Measurements from ENCODE around the gene NFATC4. TPM values are rescaled to one million over a fixed set of nuclear protein-coding genes. Genes with fewer than 3 reads are reported as not detected.

Gene NFATC4
- total and polyA plus RNA-seq, 2 experiments from 2014 or later = 84.8 to 96.9 TPM

- no peak overlapping the region for H3K9ac ChIP-seq
- no peak overlapping the region for H3K4me2 ChIP-seq (ENCODE audit: unreplicated experiment)
- no peaks in the 10 kb centered on the region for H3K9me3 ChIP-seq (ENCODE audit: low read depth)
- H3K4me1 ChIP-seq (ENCODE audit: insufficient read depth) = no peaks in the 10 kb centered on the region
- DNase-seq = peak; percentile 67
- no peak overlapping the region for H3K4me3 ChIP-seq
- H3F3A ChIP-seq (ENCODE audit: insufficient read depth) = no peaks in the 10 kb centered on the region
- in situ Hi-C loops (cut with MboI) = no loop called here
- no peaks in the 10 kb centered on the region for H3K9me2 ChIP-seq (ENCODE audit: insufficient read depth)
- H3K79me2 ChIP-seq (ENCODE audit: insufficient read depth) = no peaks in the 10 kb centered on the region
- H4K20me1 ChIP-seq (ENCODE audit: insufficient read depth) = no peaks in the 10 kb centered on the region
- no peaks in the 10 kb centered on the region for H3K36me3 ChIP-seq (ENCODE audit: low read depth)
- TF ChIP-seq EZH2 (IDR thresholded peaks at IDR 0.05; ENCODE audit: insufficient read depth, poor library complexity, severe bottlenecking) = no peak
- no peak for TF ChIP-seq EZH2phosphoT487 (IDR thresholded peaks at IDR 0.05; ENCODE audit: insufficient read depth, low read depth)
- H3K27ac ChIP-seq = no peak overlapping the region
- WGBS, 2 experiments (ENCODE audit: low coverage in 1 of 2, low lambda C conversion rate in 2 of 2, missing lambda C conversion rate in 2 of 2) = 51 to 53% methylated on average over 6 of the region's 6 CpGs
- no peak overlapping the region for H2AFZ ChIP-seq
- no peaks in the 10 kb centered on the region for H3K27me3 ChIP-seq (replicated peaks; ENCODE audit: insufficient read depth)
Observed at GRCh38 chr14:24418492-24418873, 50.5 kb downstream of the NFATC4 start.

- Histone ChIP-seq H3K36me3 (ENCODE audit: low read depth) (no peaks in the 10 kb centered on the region), H3K9me3 (ENCODE audit: low read depth) (no peaks in the 10 kb centered on the region), H3K4me1 (ENCODE audit: insufficient read depth) (peaks cover 19% of the 10 kb centered on the region), H2AFZ (no peak overlapping the region), H3K4me2 (ENCODE audit: unreplicated experiment) (no peak overlapping the region), H3F3A (ENCODE audit: insufficient read depth) (peaks cover 28% of the 10 kb centered on the region), H3K9me2 (ENCODE audit: insufficient read depth) (no peaks in the 10 kb centered on the region), H3K4me3 (no peak overlapping the region), H4K20me1 (ENCODE audit: insufficient read depth) (no peaks in the 10 kb centered on the region), H3K79me2 (ENCODE audit: insufficient read depth) (no peaks in the 10 kb centered on the region), H3K27me3 (replicated peaks; ENCODE audit: insufficient read depth) (no peaks in the 10 kb centered on the region), H3K27ac (no peak overlapping the region), H3K9ac (no peak overlapping the region)
- no peak for DNase-seq
- TF ChIP-seq EZH2 (IDR thresholded peaks at IDR 0.05; ENCODE audit: insufficient read depth, poor library complexity, severe bottlenecking) (no peak), EZH2phosphoT487 (IDR thresholded peaks at IDR 0.05; ENCODE audit: insufficient read depth, low read depth) (no peak)
- 85 to 89% methylated on average over 4 of the region's 4 CpGs for WGBS, 2 experiments (ENCODE audit: low coverage in 1 of 2, low lambda C conversion rate in 2 of 2, missing lambda C conversion rate in 2 of 2)
- in situ Hi-C loops (cut with MboI) = no loop called here
Observed at GRCh38 chr14:24422261-24422660, 54.3 kb downstream of the NFATC4 start.

- H3K79me2 ChIP-seq (ENCODE audit: insufficient read depth) = no peaks in the 10 kb centered on the region
- 73 to 78% methylated on average over 12 of the region's 12 CpGs for WGBS, 2 experiments (ENCODE audit: low coverage in 1 of 2, low lambda C conversion rate in 2 of 2, missing lambda C conversion rate in 2 of 2)
- TF ChIP-seq EZH2 (IDR thresholded peaks at IDR 0.05; ENCODE audit: insufficient read depth, poor library complexity, severe bottlenecking) (no peak), EZH2phosphoT487 (IDR thresholded peaks at IDR 0.05; ENCODE audit: insufficient read depth, low read depth) (no peak)
- H4K20me1 ChIP-seq (ENCODE audit: insufficient read depth) = no peaks in the 10 kb centered on the region
- no peak overlapping the region for H3K4me3 ChIP-seq
- no peak overlapping the region for H3K4me2 ChIP-seq (ENCODE audit: unreplicated experiment)
- no peak overlapping the region for H3K9ac ChIP-seq
- H2AFZ ChIP-seq = no peak overlapping the region
- peaks cover 19% of the 10 kb centered on the region for H3K4me1 ChIP-seq (ENCODE audit: insufficient read depth)
- H3F3A ChIP-seq (ENCODE audit: insufficient read depth) = peaks cover 28% of the 10 kb centered on the region
- in situ Hi-C loops (cut with MboI) = no loop called here
- H3K36me3 ChIP-seq (ENCODE audit: low read depth) = no peaks in the 10 kb centered on the region
- H3K9me3 ChIP-seq (ENCODE audit: low read depth) = no peaks in the 10 kb centered on the region
- no peaks in the 10 kb centered on the region for H3K9me2 ChIP-seq (ENCODE audit: insufficient read depth)
- no peak for DNase-seq
- H3K27ac ChIP-seq = no peak overlapping the region
- no peaks in the 10 kb centered on the region for H3K27me3 ChIP-seq (replicated peaks; ENCODE audit: insufficient read depth)
Observed at GRCh38 chr14:24422694-24423601, 55.0 kb downstream of the NFATC4 start.

- TF ChIP-seq EZH2phosphoT487 (IDR thresholded peaks at IDR 0.05; ENCODE audit: insufficient read depth, low read depth) (no peak), EZH2 (IDR thresholded peaks at IDR 0.05; ENCODE audit: insufficient read depth, poor library complexity, severe bottlenecking) (no peak)
- Histone ChIP-seq H3K9me3 (ENCODE audit: low read depth) (no peaks in the 10 kb centered on the region), H3K27ac (peak overlapping the region; percentile 78), H3F3A (ENCODE audit: insufficient read depth) (peaks cover 28% of the 10 kb centered on the region), H4K20me1 (ENCODE audit: insufficient read depth) (no peaks in the 10 kb centered on the region), H2AFZ (peak overlapping the region; percentile 68), H3K9me2 (ENCODE audit: insufficient read depth) (no peaks in the 10 kb centered on the region), H3K4me3 (no peak overlapping the region), H3K36me3 (ENCODE audit: low read depth) (no peaks in the 10 kb centered on the region), H3K9ac (peak overlapping the region; percentile 37; the same call in 1 of the 2 replicates), H3K4me2 (ENCODE audit: unreplicated experiment) (peak overlapping the region; percentile 31), H3K27me3 (replicated peaks; ENCODE audit: insufficient read depth) (no peaks in the 10 kb centered on the region), H3K79me2 (ENCODE audit: insufficient read depth) (peaks cover 5% of the 10 kb centered on the region), H3K4me1 (ENCODE audit: insufficient read depth) (peaks cover 24% of the 10 kb centered on the region)
- in situ Hi-C loops (cut with MboI) = no loop called here
- DNase-seq = peak; percentile 93
- whole genome bisulfite sequencing, 2 experiments (ENCODE audit: low coverage in 1 of 2, low lambda C conversion rate in 2 of 2, missing lambda C conversion rate in 2 of 2) = 6 to 14% methylated on average over 3 of the region's 3 CpGs
Observed at GRCh38 chr14:24425704-24426103, 57.7 kb downstream of the NFATC4 start.
